GM18520 (cell line): ENCODE data around the gene ARHGEF19.
"Not testable (repeated sequence)": the region's sequence is repeated elsewhere in the genome, so short reads cannot be mapped to it uniquely, and the experiment has no call there.

Experiments
- ATAC-seq: cut with Tn5 transposase; IDR thresholded peaks from one replicate; pipeline ENCODE4 v1.9.1; 2021; ENCODE audit not compliant: unreplicated experiment

The ARHGEF19 gene

DNA sequence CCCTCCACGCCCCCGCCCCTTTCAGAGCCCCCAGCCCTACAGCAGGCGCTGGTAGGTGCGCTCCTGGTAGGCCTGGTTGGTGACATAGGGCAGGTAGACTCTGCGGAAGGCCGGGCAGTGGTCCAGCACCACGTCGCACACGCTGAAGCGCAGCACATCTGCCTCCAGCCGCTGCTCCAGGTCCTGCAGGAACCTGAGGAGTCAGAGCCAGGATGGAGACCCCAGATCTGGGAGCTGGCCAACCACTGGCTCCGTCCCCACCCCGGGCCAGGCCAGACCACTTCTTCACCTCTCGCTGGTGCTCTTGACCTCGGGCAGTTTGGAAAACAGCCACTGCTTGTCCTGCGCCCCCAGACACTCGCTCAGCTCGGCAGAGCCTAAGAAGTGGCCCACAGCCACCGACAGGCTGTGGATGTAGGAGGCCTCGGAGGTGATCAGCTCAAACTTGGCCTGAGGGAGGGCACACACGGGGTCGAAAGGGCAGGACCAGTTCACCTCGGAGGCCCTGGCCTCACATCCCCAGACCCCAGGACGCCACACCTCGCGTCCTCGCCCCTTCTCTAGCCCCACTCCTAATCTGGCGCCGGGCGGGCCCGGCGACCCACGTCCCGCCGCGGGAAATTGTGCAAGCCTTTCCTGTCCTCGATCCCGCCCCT, 6.4 kb downstream of the ARHGEF19 start:
- ATAC-seq = no peak

DNA sequence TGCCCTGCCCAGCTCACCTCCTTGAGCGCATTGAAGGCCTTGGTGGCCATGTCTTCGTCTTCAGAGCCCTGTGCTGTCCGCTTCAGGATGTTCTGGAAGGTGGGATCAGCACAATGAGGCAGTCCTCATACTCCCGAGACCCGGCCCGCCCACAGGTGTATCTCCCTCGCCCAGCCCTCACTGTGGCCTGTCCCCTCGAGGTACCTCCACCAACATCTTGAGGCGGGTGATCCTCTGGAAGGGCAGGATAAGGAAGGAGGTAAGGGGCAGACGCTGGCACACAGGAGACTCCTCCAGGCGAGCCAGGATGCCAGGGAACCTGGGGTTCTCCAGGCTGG, 7.1 kb downstream of the ARHGEF19 start:
- no peak for ATAC-seq

DNA sequence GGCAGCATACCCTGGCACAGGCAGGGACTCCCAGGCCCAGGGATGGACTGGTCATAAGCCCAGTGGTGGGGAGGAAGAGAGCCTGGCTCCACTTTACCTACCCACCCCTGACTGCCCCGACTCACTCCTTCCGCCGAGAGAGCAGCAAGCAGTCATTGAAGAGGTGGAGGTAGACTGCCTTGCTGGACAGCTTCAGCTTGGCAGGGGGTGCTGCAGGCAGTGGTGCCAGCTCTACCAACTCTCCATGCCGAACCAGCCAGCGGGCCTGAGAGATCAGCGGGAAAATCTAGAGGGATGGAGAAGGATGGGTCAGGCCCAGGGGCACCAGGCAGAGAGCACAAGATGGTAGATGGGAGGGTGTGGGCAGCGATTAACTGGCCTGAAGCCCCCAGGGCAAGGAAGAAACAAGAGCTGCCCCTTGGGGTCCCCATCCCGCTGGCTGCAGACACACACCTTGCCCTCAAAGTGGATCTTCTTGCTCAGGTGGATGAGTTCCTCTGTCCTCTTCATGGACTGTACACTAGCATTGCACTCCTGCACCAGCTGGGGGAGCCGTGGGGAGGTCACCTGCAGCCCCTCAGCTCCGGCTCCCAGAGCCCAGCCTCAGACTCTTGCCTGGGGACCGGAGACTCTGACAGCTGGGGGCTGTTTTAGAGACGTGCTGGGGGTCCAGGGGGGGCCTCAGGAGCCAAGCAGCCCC, 7.7 kb downstream of the ARHGEF19 start:
- no peak for ATAC-seq

DNA sequence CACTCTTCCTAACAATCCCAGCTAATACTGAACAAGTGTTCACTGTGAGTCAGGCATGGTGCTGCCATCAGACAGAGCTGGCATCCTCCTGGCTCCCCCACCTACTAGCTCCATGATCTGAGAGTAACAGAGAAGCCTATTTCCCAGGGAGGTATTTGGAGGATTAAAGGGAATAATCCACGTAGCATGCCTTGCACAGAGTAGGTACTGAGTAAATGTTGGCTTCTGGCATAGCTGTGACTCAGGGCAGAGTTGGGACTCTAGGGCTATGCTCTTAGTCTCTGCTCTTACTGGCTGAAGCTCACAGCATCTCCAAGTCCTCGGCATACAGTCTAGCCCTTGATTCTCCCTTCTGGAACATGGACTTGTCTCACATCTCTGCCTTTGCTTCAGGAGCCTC, 8.2 kb downstream of the ARHGEF19 start:
- ATAC-seq = no peak

DNA sequence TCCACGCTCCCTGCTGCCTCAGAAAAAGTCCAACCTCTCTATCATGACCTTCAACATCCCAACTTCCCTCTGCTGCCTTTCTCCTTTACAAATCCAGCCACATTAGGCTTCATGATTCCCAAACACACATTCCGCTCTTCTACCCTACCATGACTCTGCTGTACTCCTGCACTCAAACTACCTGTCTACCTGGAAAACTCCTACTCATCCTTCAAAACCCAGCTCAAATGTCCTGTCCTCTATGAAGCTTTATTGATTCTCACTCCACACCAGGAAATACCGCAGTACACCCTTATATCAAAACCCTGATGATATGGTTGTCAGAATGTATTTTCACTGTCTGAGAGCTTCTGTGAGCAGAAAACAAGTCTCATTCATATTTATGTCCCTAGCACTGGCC, 8.9 kb downstream of the ARHGEF19 start:
- no peak for ATAC-seq

DNA sequence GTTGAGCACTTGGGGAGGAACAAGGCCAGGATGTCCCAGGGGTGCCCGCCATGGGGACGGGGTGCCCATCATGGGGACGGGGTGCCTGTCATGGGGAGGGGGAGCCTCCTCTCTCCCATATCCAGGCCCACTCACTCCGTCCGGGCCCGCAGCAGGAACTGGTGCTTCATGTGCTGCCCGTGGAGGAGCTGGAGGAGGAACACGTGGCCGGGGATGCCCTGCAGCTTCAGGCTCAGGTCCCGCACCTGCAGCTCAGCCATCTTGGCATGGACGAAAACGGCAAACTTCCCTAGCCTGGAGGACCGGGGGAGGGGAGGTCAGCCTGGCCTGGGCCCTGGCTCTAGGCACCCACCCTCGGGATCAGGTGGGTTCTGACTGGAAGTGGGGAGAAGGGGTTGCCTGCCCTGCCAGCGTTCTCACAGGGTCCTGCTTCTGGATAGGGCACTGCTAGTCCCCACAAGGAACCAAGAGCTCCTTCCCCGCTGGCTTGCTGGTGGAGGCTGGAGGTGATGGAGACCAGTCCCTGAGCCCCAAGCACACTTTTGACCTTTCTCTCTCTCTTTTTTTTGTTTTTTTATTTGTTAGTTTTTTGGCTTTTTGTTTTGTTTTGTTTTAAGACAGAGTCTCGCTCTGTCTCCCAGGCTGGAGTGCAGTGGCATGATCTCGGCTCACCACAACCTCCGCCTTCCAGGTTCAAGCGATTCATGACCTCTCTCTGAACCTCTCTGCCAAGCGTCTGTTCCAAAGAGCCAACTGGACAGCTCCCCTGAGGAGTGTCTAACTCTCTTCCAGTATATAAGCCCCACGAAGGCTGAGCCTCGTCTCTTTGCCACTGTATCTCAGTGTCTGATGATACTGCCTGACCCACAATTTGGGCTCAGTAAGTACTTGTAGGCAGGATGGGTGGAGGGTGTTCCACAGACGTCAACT, 9.9 kb downstream of the ARHGEF19 start:
- ATAC-seq = no peak

DNA sequence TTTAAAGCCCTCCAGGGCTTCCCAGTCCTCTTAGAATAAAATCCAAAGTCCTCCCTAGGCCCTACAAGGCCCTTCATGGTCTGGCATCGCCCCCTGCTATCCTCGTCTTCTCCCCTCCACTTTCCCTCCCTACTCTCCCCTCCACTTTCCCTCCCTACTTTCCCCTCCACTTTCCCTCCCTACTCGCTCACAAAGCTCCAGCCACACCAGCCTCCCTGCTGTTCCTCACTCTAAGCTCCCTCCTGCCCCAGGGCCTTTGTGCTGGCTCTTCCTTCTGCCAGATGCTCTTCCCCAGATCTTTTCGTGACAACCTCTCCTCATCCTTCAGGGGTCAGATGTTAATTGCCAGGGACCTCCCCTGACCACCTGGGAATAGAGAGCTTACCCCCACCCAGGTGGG, 12.8 kb downstream of the ARHGEF19 start:
- no peak for ATAC-seq

DNA sequence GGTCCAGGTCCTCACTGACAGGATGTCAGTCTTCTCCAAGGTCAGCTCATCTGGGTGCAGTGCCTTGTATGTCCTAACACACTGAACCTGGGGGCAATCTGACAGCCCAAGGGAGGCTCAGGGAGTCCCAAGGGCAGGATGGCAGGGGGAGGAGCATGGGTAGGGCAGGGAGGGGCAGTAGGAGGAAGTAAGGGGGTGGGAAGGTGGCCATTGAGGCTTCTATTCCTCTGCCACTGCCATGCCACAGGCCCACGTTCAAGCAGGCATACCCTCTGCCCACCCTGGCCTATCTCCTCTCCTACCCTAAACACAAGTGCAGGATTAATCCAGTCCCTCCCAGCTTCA, 13.3 kb downstream of the ARHGEF19 start:
- ATAC-seq = no peak

DNA sequence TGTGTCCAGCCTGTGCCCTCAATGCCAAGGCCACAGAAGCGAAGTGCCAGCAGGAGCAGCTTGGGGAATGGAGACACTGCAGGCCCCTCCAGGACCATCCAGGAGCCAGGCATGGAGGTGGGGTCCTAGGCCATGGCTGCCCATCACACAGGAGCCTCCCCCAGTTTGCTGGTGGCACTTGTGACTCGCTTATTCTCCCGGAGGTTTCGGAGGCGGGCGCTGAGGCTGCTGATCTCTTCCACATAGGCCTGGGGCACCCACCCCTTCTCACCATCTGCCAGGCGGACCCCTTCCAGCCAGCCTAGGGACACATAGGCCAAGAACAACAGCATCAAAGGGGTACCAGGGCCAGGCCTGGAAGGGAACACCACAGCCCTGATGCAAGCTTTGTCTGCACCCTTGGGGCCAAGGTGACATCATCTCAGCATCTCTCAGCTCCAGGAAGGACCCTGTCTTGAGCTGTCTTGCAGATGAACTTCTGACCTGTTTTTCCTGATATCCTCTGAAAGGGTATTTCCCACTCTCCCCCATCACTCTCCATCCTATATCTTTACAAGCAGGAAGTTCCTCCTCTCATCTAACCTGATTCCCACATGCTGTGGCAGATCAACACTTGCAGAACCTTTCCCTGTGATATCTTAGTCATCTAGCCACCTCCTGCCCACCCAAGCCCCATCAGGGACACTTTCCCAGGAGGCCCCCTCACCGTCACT, 13.9 kb downstream of the ARHGEF19 start:
- ATAC-seq = no peak

DNA sequence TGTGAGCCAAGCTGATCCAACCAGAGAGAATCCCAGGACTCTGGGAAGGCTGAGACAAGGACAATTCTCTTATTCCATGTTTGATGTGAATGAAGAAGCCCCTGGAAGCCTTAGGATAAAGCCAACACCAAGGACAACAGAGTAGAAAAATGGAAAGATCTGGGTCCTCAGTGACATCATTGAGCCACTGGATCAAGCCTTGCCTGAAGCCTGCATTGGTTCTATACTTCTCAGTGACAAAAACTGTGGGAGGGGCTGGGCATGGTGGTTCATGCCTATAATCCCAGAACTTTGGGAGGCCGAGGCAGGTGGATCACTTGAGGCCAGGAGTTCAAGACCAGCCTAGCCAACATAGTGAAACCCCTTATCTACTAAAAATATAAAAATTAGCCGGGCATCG, 15.6 kb downstream of the ARHGEF19 start:
- ATAC-seq = no peak

DNA sequence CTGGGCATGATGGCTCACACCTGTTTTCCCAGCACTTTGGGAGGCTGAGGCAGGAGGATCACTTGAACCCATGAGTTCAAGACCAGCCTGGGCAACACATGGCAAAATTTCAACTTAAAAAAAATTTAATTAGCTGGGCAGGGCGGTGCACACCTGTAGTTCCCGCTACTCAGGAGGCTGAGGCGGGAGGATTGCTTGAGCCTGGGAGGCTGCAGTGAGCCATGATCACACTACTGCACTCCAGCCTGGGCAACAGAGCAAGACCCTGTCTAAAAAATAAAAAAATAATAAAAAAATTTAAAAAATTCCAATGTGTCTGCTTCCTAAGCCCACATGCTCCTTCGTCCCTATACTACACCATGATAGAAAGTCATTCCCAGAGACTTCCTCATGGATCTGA, 16.3 kb downstream of the ARHGEF19 start:
- ATAC-seq = not testable (repeated sequence)

DNA sequence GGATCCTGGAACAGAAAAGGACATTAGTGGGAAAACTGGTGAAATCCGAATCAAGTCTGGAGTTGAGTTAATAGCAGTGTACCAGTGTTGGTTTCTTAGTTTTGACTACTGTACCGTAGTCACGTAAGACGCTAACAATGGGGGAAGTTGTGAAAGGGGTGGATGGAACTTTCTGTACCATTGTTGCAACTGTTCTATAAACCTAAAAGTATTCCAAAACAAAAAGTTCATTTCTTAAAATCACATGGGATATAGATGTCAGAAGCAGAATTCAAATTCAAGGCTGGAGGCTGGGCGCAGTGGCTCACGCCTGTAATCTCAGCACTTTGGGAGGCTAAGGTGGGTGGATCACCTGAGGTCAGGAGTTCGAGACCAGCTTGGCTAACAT, 16.9 kb downstream of the ARHGEF19 start:
- ATAC-seq = no peak

DNA sequence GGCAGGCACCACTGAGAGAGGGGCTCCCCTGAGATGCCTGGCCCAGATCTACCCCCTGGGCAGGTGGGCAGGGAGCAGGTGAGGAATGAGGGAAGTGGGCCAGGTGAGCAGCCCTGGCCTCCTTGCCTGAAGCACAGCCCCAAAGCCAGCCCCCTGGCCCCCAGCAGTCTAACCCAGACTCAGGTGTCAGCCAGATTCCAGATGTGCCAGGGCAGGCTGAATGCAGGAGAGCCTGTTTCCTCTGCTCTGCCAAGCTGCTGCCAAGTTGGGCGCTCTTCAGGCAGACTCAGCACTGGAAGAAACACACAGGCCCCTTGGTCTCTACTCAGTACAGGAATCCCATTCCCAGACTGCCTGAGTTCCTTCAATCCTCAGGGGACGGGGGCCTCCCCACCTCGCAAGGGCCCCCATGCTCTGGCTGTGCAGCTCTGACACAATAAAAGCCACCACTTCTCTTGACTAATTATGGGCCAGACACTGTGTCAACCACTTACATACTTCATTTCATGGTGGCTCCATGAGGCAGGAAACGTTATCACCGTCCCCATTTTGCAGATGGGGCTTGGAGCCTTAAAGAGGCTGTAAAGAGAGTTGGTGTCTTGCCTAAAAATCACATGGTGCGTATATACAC, 20.4 kb downstream of the ARHGEF19 start:
- ATAC-seq = no peak

DNA sequence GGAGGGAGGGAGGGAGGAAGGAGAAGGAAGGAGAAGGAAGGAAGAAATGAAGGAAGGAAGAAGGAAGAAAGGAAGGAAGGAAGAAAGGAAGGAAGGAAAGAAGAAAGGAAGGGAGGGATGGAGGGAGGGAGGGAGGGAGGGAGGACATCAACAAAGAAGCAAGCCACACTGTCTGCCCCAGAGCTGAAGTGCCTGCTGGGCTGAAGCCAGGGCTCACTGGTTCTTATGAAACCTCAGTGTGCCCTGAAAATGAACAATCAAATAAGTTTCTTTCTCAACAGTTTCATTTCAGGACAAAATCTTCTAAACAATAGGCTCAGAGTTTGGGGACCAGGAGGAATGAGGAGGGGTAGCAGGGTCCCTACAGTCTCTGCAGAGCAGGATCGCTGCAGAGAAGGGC, 21.1 kb downstream of the ARHGEF19 start:
- no peak for ATAC-seq

DNA sequence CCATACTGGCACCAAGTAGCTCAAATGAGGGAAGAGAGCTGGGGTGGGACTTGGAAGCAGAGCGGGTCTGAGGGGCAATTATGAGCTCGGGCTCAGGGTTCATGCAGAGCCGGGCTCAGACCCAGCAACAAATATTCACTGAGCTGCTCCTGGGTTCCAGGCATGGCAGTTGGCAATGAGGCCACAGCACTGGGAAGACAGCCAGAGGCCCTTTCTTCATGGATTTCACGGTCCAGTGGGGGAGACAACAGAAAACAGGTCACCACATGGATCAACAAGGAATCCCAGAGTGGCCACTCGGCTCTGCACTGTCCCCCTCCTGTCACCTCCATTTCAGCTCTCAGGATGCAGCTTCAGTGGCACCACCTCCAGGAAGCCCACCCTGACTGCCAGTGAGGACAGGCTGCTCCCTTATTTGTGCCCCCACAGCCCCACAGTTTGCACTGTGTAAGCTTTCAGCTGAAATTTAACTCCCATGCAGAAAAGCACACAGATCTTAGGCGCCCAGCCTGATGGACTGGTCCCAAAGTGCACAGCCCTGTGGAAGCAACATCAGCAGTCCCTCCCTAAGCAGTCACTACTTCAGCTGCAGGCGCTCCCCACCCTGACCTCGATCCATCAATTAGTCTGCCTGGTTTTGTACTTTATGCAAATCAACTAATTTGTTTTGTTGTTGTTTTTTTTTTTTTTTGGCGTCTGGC, 22.4 kb downstream of the ARHGEF19 start:
- ATAC-seq = no peak

DNA sequence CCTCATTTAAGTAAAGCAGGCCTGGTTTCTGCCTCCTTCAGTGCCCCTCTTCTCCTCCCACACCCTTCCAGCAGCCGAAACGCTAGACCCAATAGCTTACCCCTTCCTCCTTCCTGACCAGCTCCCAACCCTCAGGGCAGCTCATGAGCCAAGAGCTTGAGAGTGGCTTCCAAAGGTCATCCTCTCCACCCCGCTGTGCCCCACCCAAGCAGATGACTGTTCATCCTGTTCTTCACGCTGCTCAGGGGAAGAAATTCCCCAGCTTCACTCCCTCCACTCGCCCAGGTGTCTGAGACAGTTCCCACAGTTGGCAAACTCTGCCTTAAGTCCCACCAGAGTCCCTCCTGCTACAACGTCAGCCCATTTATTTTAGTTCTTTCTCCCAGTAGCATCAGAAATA, 23.4 kb downstream of the ARHGEF19 start:
- no peak for ATAC-seq

DNA sequence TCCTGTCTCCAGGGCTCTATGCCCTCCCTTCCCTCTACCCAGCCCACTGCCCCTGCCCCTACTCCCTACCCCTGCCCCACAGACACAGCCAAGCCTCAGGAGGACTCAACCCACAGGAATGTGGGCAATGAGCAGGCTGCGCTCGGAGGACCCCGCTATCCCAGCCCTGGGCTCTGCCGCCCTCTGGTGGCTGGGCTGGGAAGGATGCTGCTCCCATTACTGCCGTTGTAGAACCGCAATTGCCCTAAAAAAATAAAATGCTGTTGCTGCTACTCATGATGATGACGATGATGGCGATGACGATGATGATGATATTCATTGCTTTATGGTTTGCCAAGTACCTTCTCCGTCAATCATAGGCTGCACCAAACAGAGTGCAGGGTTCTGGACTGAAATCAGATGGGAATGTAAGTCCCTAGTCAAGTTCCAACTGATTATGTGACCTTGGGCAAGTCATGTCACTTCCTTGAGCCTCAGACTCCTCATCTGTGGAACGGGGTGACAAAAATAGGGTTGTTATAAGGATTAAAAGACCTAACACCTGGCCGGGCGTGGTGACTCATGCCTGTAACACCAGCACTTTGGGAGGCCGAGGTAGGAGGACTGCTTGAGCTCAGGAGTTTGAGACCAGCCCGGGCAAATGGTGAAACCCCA, 24.6 kb downstream of the ARHGEF19 start:
- ATAC-seq = no peak

DNA sequence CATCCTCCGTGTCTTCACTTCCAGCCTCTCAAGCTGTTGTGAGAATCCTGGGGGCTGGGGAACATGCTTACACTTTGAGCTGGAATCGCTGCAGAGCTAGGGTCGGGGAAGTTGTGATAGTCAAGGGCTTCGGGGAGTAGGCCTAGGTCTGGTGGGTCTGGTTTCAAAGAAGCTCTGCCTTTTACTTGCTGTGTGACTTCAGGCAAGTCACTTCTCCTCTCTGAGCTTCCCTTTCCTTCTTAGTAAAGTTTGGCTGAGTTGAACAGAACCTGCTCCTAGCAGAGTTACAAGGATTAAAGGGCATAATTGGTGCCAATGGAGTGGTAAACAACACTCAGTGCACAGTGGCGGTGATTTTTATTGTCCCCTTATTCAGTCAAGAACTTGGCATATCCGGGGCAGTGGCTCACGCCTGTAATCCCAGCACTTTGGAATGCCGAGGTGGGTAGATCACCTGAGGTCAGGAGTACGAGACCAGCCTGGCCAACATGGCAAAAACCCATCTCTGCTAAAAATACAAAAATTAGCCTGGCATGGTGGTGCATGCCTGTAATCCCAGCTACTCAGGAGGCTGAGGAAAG, 25.7 kb downstream of the ARHGEF19 start:
- ATAC-seq = no peak

DNA sequence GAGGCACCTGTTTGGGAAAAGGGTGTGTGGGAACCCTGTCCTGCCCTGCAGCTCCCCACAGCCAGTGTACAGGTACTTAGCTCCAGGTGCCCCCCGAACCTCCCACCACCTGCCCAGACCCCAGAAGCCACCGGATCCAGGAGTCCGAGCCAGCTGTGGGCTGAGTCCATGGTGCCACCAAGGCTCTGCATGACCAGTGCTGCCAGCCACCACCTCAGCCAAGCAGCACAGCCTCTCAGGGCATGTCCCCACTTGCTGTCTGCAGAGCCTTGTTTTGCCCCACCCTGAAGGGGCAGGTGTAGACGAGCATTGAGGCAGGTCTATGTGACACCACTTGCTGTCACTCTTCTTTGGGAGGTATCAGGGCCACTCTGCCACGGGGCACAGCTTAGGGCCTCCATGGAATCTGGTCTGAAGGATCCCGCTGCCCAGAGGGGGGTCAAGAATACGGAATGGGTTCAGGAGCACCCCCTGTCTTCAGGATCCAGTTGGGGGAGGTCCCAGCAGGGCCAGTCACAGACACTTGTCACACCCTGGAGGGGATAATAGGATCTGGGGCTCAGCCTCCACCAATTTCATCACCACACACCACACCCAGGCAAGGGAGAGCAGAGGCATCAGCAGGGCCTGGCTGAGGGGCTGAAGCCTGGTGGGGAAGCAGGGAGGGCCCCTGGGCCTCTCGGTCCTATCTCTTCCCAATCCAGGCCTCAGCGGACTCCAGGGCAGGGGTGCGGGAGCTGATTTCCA, 27.7 kb downstream of the ARHGEF19 start:
- no peak for ATAC-seq
